Glutamatergic neuron (in vitro differentiated cells): ENCODE data around the gene CDS2. TPM values are rescaled to one million over a fixed set of nuclear protein-coding genes. Genes with fewer than 3 reads are reported as not detected.

ENCODE experiments used
- DNase-seq: peaks from one replicate; pipeline ENCODE4 v3.0.0; 2022
- H3K27ac Mint-ChIP-seq: one replicate; pipeline ENCODE4 v1.8.0; 2020; ENCODE audit warnings: mild to moderate bottlenecking, mixed read lengths, inconsistent platforms; ENCODE audit not compliant: unreplicated experiment
- H3K27me3 Mint-ChIP-seq: one replicate; pipeline ENCODE4 v1.8.0; 2020; ENCODE audit warnings: mild to moderate bottlenecking, moderate library complexity, mixed read lengths, inconsistent platforms; ENCODE audit not compliant: unreplicated experiment
- H3K36me3 Mint-ChIP-seq: one replicate; pipeline ENCODE4 v1.8.0; 2020; ENCODE audit warnings: mild to moderate bottlenecking, mixed read lengths, inconsistent platforms; ENCODE audit not compliant: unreplicated experiment
- H3K4me1 Mint-ChIP-seq: one replicate; pipeline ENCODE4 v1.8.0; 2020; ENCODE audit warnings: mild to moderate bottlenecking, low read depth, mixed read lengths, inconsistent platforms; ENCODE audit not compliant: unreplicated experiment
- H3K4me3 Mint-ChIP-seq: one replicate; pipeline ENCODE4 v1.8.0; 2020; ENCODE audit warnings: mild to moderate bottlenecking, mixed read lengths, inconsistent platforms; ENCODE audit not compliant: unreplicated experiment
- H3K9me3 Mint-ChIP-seq: one replicate; pipeline ENCODE4 v1.8.0; 2020; ENCODE audit warnings: mild to moderate bottlenecking, moderate library complexity, mixed read lengths, inconsistent platforms; ENCODE audit not compliant: unreplicated experiment
- total RNA-seq: library from RNA; stranded (reverse); fragmentation: NEBNext Ultra II Directional; extraction: Animal tissue kit (Norgen Biotek cat#: 25700); gene quantifications from one replicate; pipeline ENCODE4 v1.2.1, GENCODE V29; 2021; ENCODE audit not compliant: unreplicated experiment
- TF ChIP-seq, protein P1 (sequence below): fragments of 200-600 bp; sonication (generic); IDR thresholded peaks from one replicate; pipeline ENCODE4 v1.5.0; 2021; ENCODE audit not compliant: partially characterized antibody, unreplicated experiment

The CDS2 gene
- total RNA-seq, 1 donor from 2014 or later: 153 TPM

GRCh38 chr20:5196149-5196548, 69.3 kb downstream of the CDS2 start:
- TF ChIP-seq, protein P1, sequence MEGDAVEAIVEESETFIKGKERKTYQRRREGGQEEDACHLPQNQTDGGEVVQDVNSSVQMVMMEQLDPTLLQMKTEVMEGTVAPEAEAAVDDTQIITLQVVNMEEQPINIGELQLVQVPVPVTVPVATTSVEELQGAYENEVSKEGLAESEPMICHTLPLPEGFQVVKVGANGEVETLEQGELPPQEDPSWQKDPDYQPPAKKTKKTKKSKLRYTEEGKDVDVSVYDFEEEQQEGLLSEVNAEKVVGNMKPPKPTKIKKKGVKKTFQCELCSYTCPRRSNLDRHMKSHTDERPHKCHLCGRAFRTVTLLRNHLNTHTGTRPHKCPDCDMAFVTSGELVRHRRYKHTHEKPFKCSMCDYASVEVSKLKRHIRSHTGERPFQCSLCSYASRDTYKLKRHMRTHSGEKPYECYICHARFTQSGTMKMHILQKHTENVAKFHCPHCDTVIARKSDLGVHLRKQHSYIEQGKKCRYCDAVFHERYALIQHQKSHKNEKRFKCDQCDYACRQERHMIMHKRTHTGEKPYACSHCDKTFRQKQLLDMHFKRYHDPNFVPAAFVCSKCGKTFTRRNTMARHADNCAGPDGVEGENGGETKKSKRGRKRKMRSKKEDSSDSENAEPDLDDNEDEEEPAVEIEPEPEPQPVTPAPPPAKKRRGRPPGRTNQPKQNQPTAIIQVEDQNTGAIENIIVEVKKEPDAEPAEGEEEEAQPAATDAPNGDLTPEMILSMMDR: no peak
- peaks cover 8% of the 10 kb centered on the region for H3K9me3 Mint-ChIP-seq
- H3K4me1 Mint-ChIP-seq: peaks cover 20% of the 10 kb centered on the region
- no peaks in the 10 kb centered on the region for H3K27me3 Mint-ChIP-seq
- no peak for DNase-seq
- H3K36me3 Mint-ChIP-seq: no peaks in the 10 kb centered on the region
- no peak overlapping the region for H3K27ac Mint-ChIP-seq
- H3K4me3 Mint-ChIP-seq: no peak overlapping the region

DNA sequence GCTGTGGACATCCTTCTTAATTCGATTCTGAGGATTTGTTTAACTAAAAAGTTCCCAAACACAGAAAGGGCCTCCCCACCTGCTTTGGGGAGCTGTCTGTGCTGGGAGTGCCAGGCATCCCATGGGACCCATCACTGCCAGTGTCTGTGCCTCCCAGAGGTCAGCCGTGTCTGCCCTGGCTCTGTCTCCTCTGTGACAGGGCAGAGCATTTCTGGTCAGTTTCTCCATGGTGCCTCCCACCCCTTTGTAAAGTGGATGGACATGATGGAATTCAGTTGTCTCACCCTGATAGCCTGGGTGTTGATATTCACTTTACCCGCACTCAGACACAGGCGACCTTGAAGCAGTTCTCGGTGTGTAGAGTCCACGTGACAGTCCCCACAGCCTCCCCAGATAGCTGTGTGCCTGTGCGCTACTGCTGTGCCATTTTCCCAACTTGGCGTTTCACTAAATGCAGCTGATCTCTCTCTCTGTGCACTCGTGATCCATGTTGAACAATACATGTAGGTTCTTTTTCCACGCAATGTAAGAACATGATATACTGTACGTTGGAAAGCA, 70.5 kb downstream of the CDS2 start:
- DNase-seq: no peak
- Mint-ChIP-seq H3K4me1 (peaks cover 16% of the 10 kb centered on the region), H3K27me3 (no peaks in the 10 kb centered on the region), H3K27ac (no peak overlapping the region), H3K4me3 (no peak overlapping the region), H3K36me3 (no peaks in the 10 kb centered on the region), H3K9me3 (peaks cover 9% of the 10 kb centered on the region)
- TF ChIP-seq, protein P1: no peak

GRCh38 chr20:5197847-5198650, 71.2 kb downstream of the CDS2 start:
- H3K4me3 Mint-ChIP-seq: no peak overlapping the region
- no peaks in the 10 kb centered on the region for H3K27me3 Mint-ChIP-seq
- H3K4me1 Mint-ChIP-seq: peaks cover 21% of the 10 kb centered on the region
- H3K27ac Mint-ChIP-seq: peak overlapping the region; percentile 46
- H3K9me3 Mint-ChIP-seq: peaks cover 11% of the 10 kb centered on the region
- no peaks in the 10 kb centered on the region for H3K36me3 Mint-ChIP-seq
- no peak for DNase-seq
- TF ChIP-seq, protein P1: no peak

DNA sequence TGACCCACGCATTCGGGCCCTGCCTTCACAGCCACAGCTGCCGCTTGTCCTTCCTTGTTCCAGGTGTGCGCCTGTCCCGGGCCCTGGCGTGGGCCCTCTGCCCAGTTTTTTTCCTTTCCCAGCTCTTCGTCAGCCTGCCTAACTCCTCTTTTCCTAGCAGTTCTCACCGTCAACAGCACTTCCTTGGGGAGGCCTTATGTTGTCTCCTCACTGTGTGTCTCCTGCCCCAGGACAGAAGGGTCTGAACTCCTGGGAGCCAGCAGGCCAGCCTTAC, 71.8 kb downstream of the CDS2 start:
- H3K27ac Mint-ChIP-seq: peak overlapping the region; percentile 35
- H3K4me1 Mint-ChIP-seq: peaks cover 21% of the 10 kb centered on the region

GRCh38 chr20:5203380-5203779, 76.6 kb downstream of the CDS2 start:
- TF ChIP-seq, protein P1: no peak

More for the DNA sequence above, 71.8 kb downstream of the CDS2 start:
- DNase-seq: no peak
- no peak overlapping the region for H3K4me3 Mint-ChIP-seq
- no peaks in the 10 kb centered on the region for H3K27me3 Mint-ChIP-seq
- TF ChIP-seq, protein P1: no peak
- no peaks in the 10 kb centered on the region for H3K36me3 Mint-ChIP-seq
- H3K9me3 Mint-ChIP-seq: peaks cover 11% of the 10 kb centered on the region

More at GRCh38 chr20:5203380-5203779, 76.6 kb downstream of the CDS2 start:
- no peak overlapping the region for H3K4me3 Mint-ChIP-seq
- no peak for DNase-seq
- H3K4me1 Mint-ChIP-seq: peaks cover 6% of the 10 kb centered on the region
- H3K27ac Mint-ChIP-seq: no peak overlapping the region
- H3K9me3 Mint-ChIP-seq: peaks cover 13% of the 10 kb centered on the region
- H3K36me3 Mint-ChIP-seq: no peaks in the 10 kb centered on the region
- no peaks in the 10 kb centered on the region for H3K27me3 Mint-ChIP-seq
